K562 (cell line): ENCODE data around the gene NAA80. TPM values are rescaled to one million over a fixed set of nuclear protein-coding genes. Genes with fewer than 3 reads are reported as not detected.

Experiments used
- ATAC-seq: fragments of 200-7000 bp; cut with Tn5 transposase; 3 replicates; pipeline ENCODE4 v1.9.1; 2020; ENCODE audit warnings: moderate library complexity
- BruUV-seq: library from RNA; stranded (reverse); fragments of 400-500 nt; replicated peaks from 2 replicates; lab custom pipeline; 2021; lab: Mats Ljungman, UMichigan
- CTCF ChIA-PET: fragments of 300-600 bp; formaldehyde crosslinking; extraction: SDS; loops from one replicate; lab custom pipeline; 2021; ENCODE audit warnings: low intra/inter-chr PET ratio; lab: Yijun Ruan, JAX
- POLR2A ChIA-PET: fragments of 300-600, 350-650 bp; sonication (Branson Sonifier 250); formaldehyde crosslinking; extraction: SDS; loops from one replicate; lab custom pipeline; 2021; ENCODE audit warnings: antibody characterized with exemption, inconsistent platforms; lab: Yijun Ruan, JAX
- DNase-seq, 4 experiments: peaks; one replicate each; pipeline versions ENCODE4 v3.0.0 to v3.0.0-alpha.2; 2011 to 2018; ENCODE audit warnings: low spot score in 3 of 4, mixed read lengths in 3 of 4; ENCODE audit errors: extremely low read depth in 1 of 4
- FAIRE-seq: peaks from 2 replicates; lab custom pipeline; 2011; peaks lifted over from hg19 to GRCh38; lab: Jason Lieb, UNC
- H2AFZ ChIP-seq: 2 replicates; pipeline ENCODE4 v1.6.0; 2011; ENCODE audit warnings: low read depth, low read length, control low read depth, inconsistent platforms
- H3K27ac ChIP-seq: fragments of 200-600 bp; 3 replicates; pipeline ENCODE4 v1.8.0; 2011; ENCODE audit warnings: low read depth, mild to moderate bottlenecking, control low read depth, inconsistent platforms, low read length, moderate library complexity, mixed read lengths; ENCODE audit errors: extremely low read depth
- H3K27me3 ChIP-seq, 2 experiments: fragments of 300-600 bp in 1 of 2; 2 replicates in 1 of 2; 3 replicates in 1 of 2; pipeline versions ENCODE4 v1.6.0 to v1.8.0; 2011; ENCODE audit warnings: inconsistent platforms in 2 of 2, low read length in 2 of 2, mild to moderate bottlenecking in 1 of 2, mixed read lengths in 1 of 2, moderate library complexity in 1 of 2; ENCODE audit not compliant: control insufficient read depth in 2 of 2, insufficient read depth in 2 of 2
- H3K36me3 ChIP-seq: fragments of 300-600 bp; 3 replicates; pipeline ENCODE4 v1.8.0; 2011; ENCODE audit warnings: mild to moderate bottlenecking, low read length, inconsistent platforms; ENCODE audit not compliant: control insufficient read depth, insufficient read depth
- H3K4me1 ChIP-seq, 2 experiments: fragments of 200-600 bp in 1 of 2; replicated peaks in 1 of 2; 2 replicates in 1 of 2; 3 replicates in 1 of 2; pipeline versions ENCODE4 v1.5.1 to v1.8.0; 2011; ENCODE audit warnings: inconsistent platforms in 2 of 2, low read length in 2 of 2, mild to moderate bottlenecking in 1 of 2, mixed read lengths in 1 of 2, moderate library complexity in 1 of 2; ENCODE audit not compliant: control insufficient read depth in 2 of 2, insufficient read depth in 2 of 2
- H3K4me2 ChIP-seq: 2 replicates; pipeline ENCODE4 v1.6.1; 2011; ENCODE audit warnings: low read length, control low read depth, inconsistent platforms, mixed read lengths; ENCODE audit not compliant: insufficient read depth
- H3K4me3 ChIP-seq: fragments of 200-600 bp; sonication (generic), shearing (Covaris generic); 2 replicates; pipeline ENCODE4 v1.5.1; 2016; ENCODE audit warnings: control low read depth, inconsistent platforms
- H3K79me2 ChIP-seq: fragments of 200-600 bp; 3 replicates; pipeline ENCODE4 v1.8.0; 2011; ENCODE audit warnings: low read length, inconsistent platforms; ENCODE audit not compliant: control insufficient read depth, insufficient read depth
- H3K9ac ChIP-seq, 2 experiments: 2 replicates each; pipeline versions ENCODE4 v1.6.0 to v1.6.1; 2011; ENCODE audit warnings: low read depth in 2 of 2, low read length in 2 of 2, control low read depth in 1 of 2, inconsistent platforms in 1 of 2, mild to moderate bottlenecking in 1 of 2, mixed read lengths in 1 of 2; ENCODE audit not compliant: insufficient read depth in 1 of 2
- H3K9me1 ChIP-seq: one replicate; pipeline ENCODE4 v1.6.0; 2011; ENCODE audit warnings: inconsistent platforms, mild to moderate bottlenecking, low read length, moderate library complexity; ENCODE audit not compliant: control insufficient read depth, insufficient read depth
- H3K9me3 ChIP-seq: replicated peaks from 2 replicates; pipeline ENCODE4 v1.5.1; 2011; ENCODE audit warnings: low read depth, low read length, inconsistent platforms; ENCODE audit not compliant: control insufficient read depth, insufficient read depth
- H4K20me1 ChIP-seq: replicated peaks from 2 replicates; pipeline ENCODE4 v1.6.1; 2011; ENCODE audit warnings: low read length, inconsistent platforms, mixed read lengths; ENCODE audit not compliant: control insufficient read depth, insufficient read depth
- CBX3 ChIP-seq, 2 experiments: IDR thresholded peaks; 1 replicate in 1 of 2; 2 replicates in 1 of 2; pipeline ENCODE4 v1.6.1; 2012; ENCODE audit warnings: inconsistent platforms in 2 of 2, low read length in 2 of 2, borderline replicate concordance in 1 of 2, control low read depth in 1 of 2
- POLR2G ChIP-seq: fragments of 200-400 bp; formaldehyde crosslinking; IDR thresholded peaks from 2 replicates; pipeline ENCODE4 v1.6.1; 2017; ENCODE audit warnings: low read depth, mild to moderate bottlenecking, antibody characterized with exemption, low read length, moderate library complexity
- ZNF121 ChIP-seq: sonication (generic); formaldehyde crosslinking; conservative IDR thresholded peaks from 2 replicates; pipeline ENCODE4 v1.8.0; 2022; ENCODE audit warnings: missing genetic modification reagents
- ZNF197 ChIP-seq: fragments of 200-800 bp; sonication (Bioruptor generic); IDR thresholded peaks from 2 replicates; pipeline ENCODE4 v1.6.1; 2016; ENCODE audit warnings: low read depth, missing genetic modification characterization, missing compliant biosample characterization
- WGBS: fragments of 100-300 bp; shearing (Covaris generic); methylation state at CpG from one replicate; pipeline ENCODE4 v1.1.6; 2016; ENCODE audit warnings: low coverage, mixed read lengths; ENCODE audit not compliant: insufficient coverage; ENCODE audit errors: missing lambda C conversion rate; 5-methylcytosine and 5-hydroxymethylcytosine counted together
- in situ Hi-C: fragments of 300-500 bp; cut with MboI; formaldehyde crosslinking; loops from 4 replicates; pipeline ENCODE4 v1.15.0; 2018; ENCODE audit warnings: inconsistent platforms, mixed read lengths
- intact Hi-C: fragments of 100-400 bp; cut with micrococcal nuclease; formaldehyde crosslinking; loops from 2 replicates; pipeline ENCODE4 v1.14.2; 2022
- polyA plus RNA-seq, 8 experiments: library from polyadenylated mRNA; depleted of rRNA in 4 of 8; stranded (reverse) in 5 of 8; unstranded in 3 of 8; fragments of >200 nt; fragmentation: Nextera tagmentation in 2 of 8; fragmentation: Illumina TruSeq in 1 of 8; extraction: Ambion mirVana in 2 of 8; extraction: Trizol in 1 of 8; gene quantifications; 2 replicates each; pipeline versions ENCODE4 v1.2.1 to v1.2.3, GENCODE V29; 2011 to 2014; ENCODE audit warnings: inconsistent platforms in 1 of 8, missing spikeins in 1 of 8
- total RNA-seq, 7 experiments: library from RNA; depleted of rRNA in 6 of 7; stranded (reverse); fragments of >200 nt in 6 of 7; fragmentation: Illumina TruSeq in 2 of 7; extraction: Trizol in 2 of 7; gene quantifications; 2 replicates each; pipeline versions ENCODE4 v1.2.1 to v1.2.3, GENCODE V29; 2011 to 2021; ENCODE audit warnings: low replicate concordance in 1 of 7

The NAA80 gene
- total and polyA plus RNA-seq, 9 of the 15 experiments (the other 6 are each of a cell fraction or from before 2014, with no cell fraction given), result 0.82 to 24.0 (median 8.6) TPM

GRCh38 chr3:50268703-50269451, 30.3 kb downstream of the NAA80 start, which contains the start of gene SEMA3B:
SEMA3B (plus strand) TSS chr3:50269147; CDS start chr3:50269241, 94 bp downstream.
- Histone ChIP-seq H3K27ac (no peak within 1 kb of the TSS), H3K36me3 (no peaks in the 10 kb centered on the region), H3K9me3 (no peaks in the 10 kb centered on the region)
- CTCF ChIA-PET, result interaction anchor here (0.6 kb wide), 1 partner anchor 42 kb away, joined by 3 read pairs; no protein-coding TSS in a partner anchor
- no peak for TF ChIP-seq POLR2G
- no peak for TF ChIP-seq CBX3 (IDR thresholded peaks at IDR 0.05; ENCODE audit: borderline replicate concordance in 1 of 2, low read length in 2 of 2)
- 0 out of 2 replicates have a peak, but pooled peaks have one; percentile 8 for TF ChIP-seq ZNF121 (CRISPR knock-in tag)
- TF ChIP-seq ZNF197 (CRISPR knock-in tag), result no peak
- TF ChIP-seq, all 486 proteins: peak for 1
- Histone ChIP-seq H3K4me2 (no peak within 1 kb of the TSS), H3K9me1 (no peaks in the 10 kb centered on the region), H3K4me1 (peaks cover 7 to 65% of the 10 kb centered on the region in 2 experiments; a peak in 4 of 5 replicates), H3K27me3 (no peaks in the 10 kb centered on the region), H2AFZ (no peak within 1 kb of the TSS), H3K4me3 (no peak within 1 kb of the TSS), H4K20me1 (no peaks in the 10 kb centered on the region; the same call in 1 of the 2 replicates), H3K79me2 (no peaks in the 10 kb centered on the region), H3K9ac (peak within 1 kb of the TSS in 1 of 2 experiments; percentile 26; a peak in 2 of 4 replicates)
- in situ Hi-C loops, result no loop called here
- WGBS, result 24% methylated on average over 12 of the region's 21 CpGs
- ATAC-seq (no peak), DNase-seq (no peak), FAIRE-seq (no peak)
- BruUV-seq, result no TSS peak
- intact Hi-C loops, result no loop called here
- POLR2A ChIA-PET, result interaction anchor here (0.5 to 1.2 kb wide), 3 partner anchors 16 to 105 kb away, joined by 3 read pairs; no protein-coding TSS in a partner anchor
